DMS114 treated with DMSO at 0.1 percent for 48 hours (cell line): Measurements from ENCODE around the gene LETM1.

Experiments
- DNase-seq: peaks from one replicate; lab custom pipeline; 2025; ENCODE audit not compliant: unreplicated experiment; lab: John Stamatoyannopoulos, UW

The LETM1 gene

GRCh38 chr4:1783015-1783414 is 72.9 kb downstream of the LETM1 start:
- DNase-seq, result no peak

- DNase-seq, result no peak
Measured at GRCh38 chr4:1780435-1780834, 75.5 kb downstream of the LETM1 start.

- DNase-seq, result no peak
Measured at GRCh38 chr4:1779588-1780382, 76.2 kb downstream of the LETM1 start.

DNA sequence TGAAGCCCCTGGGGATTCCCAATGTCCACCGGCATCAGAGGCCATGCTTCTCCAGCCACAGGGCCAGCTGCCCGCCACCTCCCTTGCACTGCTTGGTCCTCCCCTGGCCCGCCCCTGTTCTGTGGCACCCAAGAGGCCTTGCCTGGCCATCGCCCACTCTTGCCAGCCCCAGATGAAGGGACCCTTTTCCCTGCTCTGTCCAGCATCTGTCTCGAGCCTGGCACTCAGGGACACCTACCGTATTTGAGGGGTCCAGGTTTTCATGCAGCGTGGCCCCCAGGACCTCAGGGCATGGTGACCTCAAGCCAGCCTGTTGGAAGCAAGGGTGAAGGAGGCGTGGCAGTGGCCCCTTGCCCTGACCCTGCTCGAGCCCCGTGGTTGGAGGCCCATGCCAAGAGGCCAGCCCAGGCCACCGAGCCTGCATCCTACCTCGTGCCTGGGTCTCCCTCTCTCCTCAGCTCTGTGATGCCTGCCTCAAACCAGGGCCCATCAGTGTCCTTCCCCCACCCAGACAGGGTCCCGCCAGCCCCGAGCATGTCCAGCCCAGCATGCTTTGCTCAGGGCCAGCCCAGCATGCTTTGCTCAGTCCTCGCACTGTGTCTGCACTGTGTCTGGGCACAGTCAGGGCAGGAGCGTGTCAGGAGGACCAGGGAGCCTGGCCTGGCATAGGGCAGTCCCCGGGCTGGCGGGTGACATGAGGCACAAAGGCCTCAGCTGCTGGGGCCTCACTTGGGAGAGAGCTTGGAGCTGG is 77.1 kb downstream of the LETM1 start:
- no peak for DNase-seq

GRCh38 chr4:1777822-1778641 is 77.9 kb downstream of the LETM1 start:
- DNase-seq, result no peak

- no peak for DNase-seq
Measured at GRCh38 chr4:1776521-1777161, 79.3 kb downstream of the LETM1 start.

- DNase-seq, result no peak
Measured at GRCh38 chr4:1775731-1776500, 80.0 kb downstream of the LETM1 start.

GRCh38 chr4:1773754-1774153 is 82.2 kb downstream of the LETM1 start:
- no peak for DNase-seq

- no peak for DNase-seq
Measured at GRCh38 chr4:1772853-1773538, 83.0 kb downstream of the LETM1 start.

- no peak for DNase-seq
Measured at GRCh38 chr4:1771555-1772305, 84.2 kb downstream of the LETM1 start.

- no peak for DNase-seq
Measured at GRCh38 chr4:1770791-1771231, 85.1 kb downstream of the LETM1 start.

- no peak for DNase-seq
Measured at GRCh38 chr4:1770245-1770644, 85.7 kb downstream of the LETM1 start.

GRCh38 chr4:1769692-1770091 is 86.3 kb downstream of the LETM1 start:
- DNase-seq, result no peak

DNA sequence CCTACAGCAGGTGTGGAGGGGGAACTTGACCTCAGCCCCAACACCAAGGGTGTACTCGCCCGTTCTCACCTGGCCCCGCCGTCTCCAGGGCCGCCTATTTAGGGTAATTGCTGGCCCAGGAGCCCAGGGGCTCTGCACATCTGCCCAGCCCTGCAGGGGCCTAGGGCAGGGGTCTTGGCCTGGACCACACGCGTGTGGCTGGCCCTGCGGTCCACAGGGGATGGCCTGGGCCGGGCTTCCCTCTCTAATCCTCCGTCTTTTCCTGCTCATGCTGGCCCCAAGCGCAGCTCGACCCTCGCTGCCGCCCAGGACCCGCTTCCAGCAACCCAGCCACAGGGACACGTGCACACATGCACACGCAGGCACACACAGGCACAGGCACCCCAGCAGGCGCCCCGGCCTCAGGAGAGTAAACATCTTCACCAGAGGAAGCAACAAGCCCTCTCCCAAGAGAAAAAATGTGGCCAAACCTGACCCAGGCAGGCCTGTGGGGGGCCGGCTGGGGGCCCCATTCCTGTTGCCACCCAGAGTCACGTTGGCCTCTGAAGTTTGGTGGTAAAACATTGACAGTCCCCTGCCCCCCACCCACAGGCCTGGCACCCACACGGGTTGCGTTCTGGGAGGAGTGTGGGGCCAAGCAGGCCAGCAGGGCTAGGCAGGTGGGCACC is 87.5 kb downstream of the LETM1 start:
- DNase-seq, result no peak

GRCh38 chr4:1767770-1768366 is 88.1 kb downstream of the LETM1 start:
- DNase-seq, result no peak

DNA sequence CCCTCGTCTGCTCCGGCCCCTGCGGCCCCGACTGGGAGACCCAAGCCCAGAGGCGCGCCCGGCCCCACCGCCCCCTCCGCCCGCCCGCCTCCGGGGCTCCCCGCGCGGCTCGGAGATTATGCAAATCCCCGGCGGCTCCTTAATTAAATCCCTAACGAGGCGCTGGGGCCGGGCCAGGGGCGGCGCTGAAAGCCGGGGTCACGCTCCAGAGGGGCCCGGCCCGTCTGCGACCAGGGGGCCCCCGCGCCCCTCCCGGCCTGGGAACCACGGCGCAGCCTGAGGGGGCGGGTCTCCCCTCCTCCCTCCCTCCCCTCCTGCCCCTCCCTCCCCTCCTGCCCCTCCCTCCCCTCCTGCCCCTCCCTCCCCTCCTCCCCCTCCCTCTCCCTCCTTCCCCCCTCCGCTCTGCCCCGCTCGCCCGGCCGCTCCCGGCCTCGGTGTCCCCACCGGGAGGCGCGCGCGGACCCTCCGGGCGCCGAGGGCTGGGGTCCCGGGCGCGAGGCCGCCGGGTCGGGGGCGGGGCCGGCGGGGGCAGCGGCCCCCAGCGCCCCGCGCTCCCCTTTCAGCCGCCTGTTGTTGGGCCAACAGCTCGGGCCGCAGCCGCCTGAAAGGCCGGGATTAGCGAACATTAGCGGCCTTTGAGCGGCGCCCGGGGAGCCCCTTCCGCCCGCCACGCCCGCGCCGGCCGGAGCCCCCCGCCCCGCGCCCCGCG is 88.7 kb downstream of the LETM1 start:
- DNase-seq, result no peak
